RWPE1 (cell line): Measurements from ENCODE around the gene CHD3.

ENCODE experiments used
- CTCF ChIA-PET: fragments of 350-600 bp; sonication (Branson Sonifier 250); formaldehyde crosslinking; extraction: SDS; loops from one replicate; lab custom pipeline; 2021; lab: Yijun Ruan, JAX
- POLR2A ChIA-PET: fragments of 400-600 bp; formaldehyde crosslinking; extraction: SDS; loops from one replicate; lab custom pipeline; 2020; ENCODE audit warnings: antibody characterized with exemption; ENCODE audit not compliant: low non-redundant PET; lab: Yijun Ruan, JAX
- DNase-seq: peaks from one replicate; pipeline ENCODE4 v3.0.0; 2012; ENCODE audit warnings: low spot score
- H3K27ac ChIP-seq: fragments of 450-650 bp; 2 replicates; pipeline ENCODE4 v1.5.1; 2017
- CTCF ChIP-seq: fragments of 450-650 bp; conservative IDR thresholded peaks from 2 replicates; pipeline ENCODE4 v1.5.1; 2017; ENCODE audit warnings: low read depth, mild to moderate bottlenecking

CHD3 gene

GRCh38 chr17:7915179-7915610 lies 26.6 kb downstream of the CHD3 start:
- DNase-seq = peak; percentile 33
- ChIA-PET POLR2A (interaction anchor here (0.9 to 1.1 kb wide), 2 partner anchors 14 to 17 kb away, joined by 3 to 5 read pairs; partner anchors contain the start of genes CNTROB, KCNAB3 and TRAPPC1), CTCF (interaction anchor here (0.6 to 1.6 kb wide), 4 partner anchors 17 to 142 kb away, joined by 3 to 6 read pairs (median 5); partner anchors contain the start of gene CNTROB)
- no peak for TF ChIP-seq CTCF
- H3K27ac ChIP-seq = peak overlapping the region; percentile 96

- TF ChIP-seq CTCF = no peak
- DNase-seq = peak; percentile 69
- ChIA-PET POLR2A (interaction anchor here (0.6 to 1.1 kb wide), 3 partner anchors 14 to 228 kb away, joined by 3 to 5 read pairs (median 5); partner anchors contain the start of genes CNTROB, KCNAB3, TP53 and TRAPPC1), CTCF (interaction anchor here (1.0 to 1.6 kb wide), 3 partner anchors 17 to 126 kb away, joined by 4 to 6 read pairs (median 6); partner anchors contain the start of gene CNTROB)
- H3K27ac ChIP-seq = peak within 1 kb of the TSS; percentile 96
Measured at GRCh38 chr17:7915611-7916384, 27.2 kb downstream of the CHD3 start, which contains the start of gene RNF227. Gene RNF227 (minus strand): TSS chr17:7916289. CDS start chr17:7916195, 94 bp downstream.

GRCh38 chr17:7916385-7916682 lies 27.7 kb downstream of the CHD3 start:
- no peak for TF ChIP-seq CTCF
- peak overlapping the region; percentile 96 for H3K27ac ChIP-seq
- ChIA-PET CTCF (interaction anchor here (1.4 kb wide), 1 partner anchor 81 kb away, joined by 4 read pairs; no protein-coding TSS in a partner anchor), POLR2A (interaction anchor here (0.6 kb wide), 1 partner anchor 229 kb away, joined by 5 read pairs; the partner anchor contains the start of genes TP53 and WRAP53)
- no peak for DNase-seq

- DNase-seq = peak; percentile 9
- no peak for TF ChIP-seq CTCF
- H3K27ac ChIP-seq = peak overlapping the region; percentile 96
- CTCF ChIA-PET = interaction anchor here (0.6 to 1.3 kb wide), 3 partner anchors 14 to 157 kb away, joined by 3 read pairs; no protein-coding TSS in a partner anchor
- POLR2A ChIA-PET = no interaction called here
Measured at GRCh38 chr17:7916808-7917207, 28.2 kb downstream of the CHD3 start.

- CTCF ChIA-PET = interaction anchor here (0.6 to 1.1 kb wide), 2 partner anchors 60 to 135 kb away, joined by 3 read pairs; no protein-coding TSS in a partner anchor
- POLR2A ChIA-PET = no interaction called here
- DNase-seq = no peak
- TF ChIP-seq CTCF = no peak
- peak overlapping the region; percentile 52 for H3K27ac ChIP-seq
Measured at GRCh38 chr17:7922269-7922844, 33.8 kb downstream of the CHD3 start.

- ChIA-PET POLR2A (no interaction called here), CTCF (no interaction called here)
- DNase-seq = peak; percentile 56
- peak overlapping the region; percentile 52 for H3K27ac ChIP-seq
- no peak for TF ChIP-seq CTCF
Measured at GRCh38 chr17:7922845-7923628, 34.4 kb downstream of the CHD3 start.
